IPS DF 4.7 (cell line): Measurements from ENCODE around the gene SERINC2.

ENCODE experiments used
- DNase-seq: peaks from one replicate; pipeline ENCODE4 v3.0.0-alpha.2; 2013; ENCODE audit warnings: low spot score; ENCODE audit errors: extremely low read depth

SERINC2 gene

GRCh38 chr1:31412732-31413404, at the start of gene SERINC2:
Gene SERINC2 (plus strand): TSS chr1:31413213. CDS start chr1:31413266, 53 bp downstream.
- no peak for DNase-seq

- DNase-seq = no peak
Observed at GRCh38 chr1:31364561-31365250, 48.3 kb upstream of the SERINC2 start.

- DNase-seq = no peak
Observed at GRCh38 chr1:31366796-31367195, 46.2 kb upstream of the SERINC2 start.

GRCh38 chr1:31368611-31369107, 44.4 kb upstream of the SERINC2 start:
- no peak for DNase-seq

GRCh38 chr1:31370021-31370420, 43.0 kb upstream of the SERINC2 start:
- DNase-seq = no peak

- DNase-seq = no peak
Observed at GRCh38 chr1:31370565-31370964, 42.4 kb upstream of the SERINC2 start.

- no peak for DNase-seq
Observed at GRCh38 chr1:31371121-31371959, 41.7 kb upstream of the SERINC2 start.

- DNase-seq = no peak
Observed at GRCh38 chr1:31372051-31372450, 41.0 kb upstream of the SERINC2 start.

- no peak for DNase-seq
Observed at GRCh38 chr1:31372751-31373055, 40.3 kb upstream of the SERINC2 start.

GRCh38 chr1:31373056-31373896, 39.7 kb upstream of the SERINC2 start, which contains the start of gene FABP3:
Gene FABP3 (minus strand): TSS chr1:31373076. CDS start chr1:31373014, 62 bp downstream.
- no peak for DNase-seq

GRCh38 chr1:31373897-31374486, 39.0 kb upstream of the SERINC2 start:
- no peak for DNase-seq

GRCh38 chr1:31374511-31375196, 38.4 kb upstream of the SERINC2 start:
- no peak for DNase-seq

- no peak for DNase-seq
Observed at GRCh38 chr1:31376375-31377134, 36.5 kb upstream of the SERINC2 start.

- no peak for DNase-seq
Observed at GRCh38 chr1:31377364-31377863, 35.6 kb upstream of the SERINC2 start.

- no peak for DNase-seq
Observed at GRCh38 chr1:31378001-31378400, 35.0 kb upstream of the SERINC2 start.

GRCh38 chr1:31380181-31380580, 32.8 kb upstream of the SERINC2 start:
- no peak for DNase-seq

GRCh38 chr1:31381394-31382294, 31.4 kb upstream of the SERINC2 start:
- DNase-seq = no peak

- DNase-seq = no peak
Observed at GRCh38 chr1:31382379-31382989, 30.5 kb upstream of the SERINC2 start.
